ENCODE data around the gene KIFC3.
"Not testable (repeated sequence)": the region's sequence is repeated elsewhere in the genome, so short reads cannot be mapped to it uniquely, and the experiment has no call there.

KIFC3 gene

GRCh38 chr16:57734308-57734924, 67.9 kb downstream of the KIFC3 start:
- no peak for DNase-seq

- DNase-seq, result no peak
These were observed 69.6 kb downstream of the KIFC3 start for GRCh38 chr16:57732714-57733113.

- no peak for DNase-seq
These were observed 70.3 kb downstream of the KIFC3 start for GRCh38 chr16:57732037-57732436.

- no peak for DNase-seq
These were observed 71.2 kb downstream of the KIFC3 start for GRCh38 chr16:57730771-57731730.

GRCh38 chr16:57729852-57730251, 72.4 kb downstream of the KIFC3 start:
- DNase-seq, result not testable (repeated sequence)

GRCh38 chr16:57729182-57729484, 73.2 kb downstream of the KIFC3 start:
- DNase-seq, result no peak

GRCh38 chr16:57728336-57729181, 73.7 kb downstream of the KIFC3 start:
- DNase-seq, result no peak

- no peak for DNase-seq
These were observed 74.7 kb downstream of the KIFC3 start for GRCh38 chr16:57727610-57728009.

GRCh38 chr16:57726433-57726947, 75.8 kb downstream of the KIFC3 start:
- no peak for DNase-seq

- no peak for DNase-seq
These were observed 76.3 kb downstream of the KIFC3 start for GRCh38 chr16:57725976-57726375.

GRCh38 chr16:57725554-57725953, 76.7 kb downstream of the KIFC3 start:
- no peak for DNase-seq

- DNase-seq, result no peak
These were observed 77.1 kb downstream of the KIFC3 start for GRCh38 chr16:57725151-57725550.

GRCh38 chr16:57724531-57724930, 77.8 kb downstream of the KIFC3 start:
- DNase-seq, result no peak

- no peak for DNase-seq
These were observed 79.1 kb downstream of the KIFC3 start for GRCh38 chr16:57723170-57723569.

GRCh38 chr16:57722651-57723050, 79.6 kb downstream of the KIFC3 start:
- DNase-seq, result no peak

GRCh38 chr16:57722210-57722499, 80.1 kb downstream of the KIFC3 start:
- DNase-seq, result no peak

GRCh38 chr16:57721356-57722209, 80.7 kb downstream of the KIFC3 start:
- no peak for DNase-seq

- no peak for DNase-seq
These were observed 82.1 kb downstream of the KIFC3 start for GRCh38 chr16:57720142-57720575.

- DNase-seq, result no peak
These were observed 88.2 kb downstream of the KIFC3 start for GRCh38 chr16:57714047-57714446.

- DNase-seq, result no peak
These were observed 88.7 kb downstream of the KIFC3 start for GRCh38 chr16:57713596-57713995.

GRCh38 chr16:57712569-57712968, 89.7 kb downstream of the KIFC3 start:
- not testable (repeated sequence) for DNase-seq

GRCh38 chr16:57711993-57712392, 90.3 kb downstream of the KIFC3 start:
- no peak for DNase-seq
